ENCODE data around the gene CSMD2. TPM values are rescaled to one million over a fixed set of nuclear protein-coding genes. Genes with fewer than 3 reads are reported as not detected.

CSMD2 gene
- total and polyA plus RNA-seq, 7 experiments from 2014 or later = 0.02 TPM; not detected in 6

DNA sequence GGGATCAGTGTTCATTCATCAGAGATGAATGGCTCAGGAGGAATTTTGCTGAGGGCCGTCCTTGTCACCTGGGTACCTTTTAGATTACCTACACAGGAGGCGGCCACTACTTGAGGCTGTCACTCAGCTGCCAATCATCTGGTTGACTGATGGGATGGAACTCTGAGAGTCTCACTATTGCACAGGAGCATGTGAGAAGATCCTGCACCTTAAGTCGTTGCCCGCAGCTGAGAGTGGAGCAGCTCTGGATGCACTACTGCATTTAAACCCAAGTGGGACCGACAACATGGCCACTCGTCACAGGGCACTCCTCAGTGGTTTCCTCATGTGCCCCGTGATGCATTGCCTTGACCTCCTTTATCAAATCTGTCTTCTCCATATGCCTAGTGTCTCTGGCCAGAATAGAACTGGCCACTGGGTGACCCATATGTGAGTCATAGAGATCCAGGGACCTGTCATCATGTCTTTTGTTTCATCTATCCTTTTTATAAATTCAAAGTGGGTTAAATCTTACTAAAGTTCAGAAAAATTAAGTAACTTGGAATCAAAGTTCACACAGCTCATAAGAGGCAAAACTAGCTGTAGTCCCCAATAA, 527.1 kb downstream of the CSMD2 start:
- H3K4me1 Mint-ChIP-seq = peaks cover 0 to 6% (median 0%) of the 10 kb centered on the region in 7 donors
- no peaks in the 10 kb centered on the region for H3K36me3 Mint-ChIP-seq
- POLR2A ChIA-PET = no interaction called here
- DNase-seq = no peak
- no peak for ATAC-seq
- H3K27me3 Mint-ChIP-seq = peaks cover 10 to 47% (median 30%) of the 10 kb centered on the region in 5 donors
- Histone ChIP-seq H3K9me3 (ENCODE audit: control insufficient read depth in 2 of 3, low read length in 3 of 3) (no peaks in the 10 kb centered on the region), H3K4me1 (ENCODE audit: control insufficient read depth in 2 of 2, insufficient read depth in 2 of 2, low read length in 2 of 2) (no peaks in the 10 kb centered on the region), H3K36me3 (ENCODE audit: control insufficient read depth in 2 of 3, insufficient read depth in 3 of 3, low read length in 3 of 3) (no peaks in the 10 kb centered on the region), H3K27ac (ENCODE audit: low read depth, low read length) (no peak overlapping the region), H3K4me3 (ENCODE audit: low read length) (no peak overlapping the region), H3K27me3 (ENCODE audit: control insufficient read depth in 2 of 2, insufficient read depth in 2 of 2, low read length in 2 of 2) (no peaks in the 10 kb centered on the region)
- intact Hi-C loops (cut with micrococcal nuclease) = loop anchor here in 1 of 2 donors (10.0 kb wide), 1 partner anchor 377 kb away; no protein-coding TSS in a partner anchor
- CTCF ChIA-PET = interaction anchor here (1.2 kb wide), 1 partner anchor 11 kb away, joined by 3 read pairs; no protein-coding TSS in a partner anchor
- H3K27ac Mint-ChIP-seq = no peak overlapping the region
- H3K9me3 Mint-ChIP-seq = no peaks in the 10 kb centered on the region
- no peak overlapping the region for H3K4me3 Mint-ChIP-seq

DNA sequence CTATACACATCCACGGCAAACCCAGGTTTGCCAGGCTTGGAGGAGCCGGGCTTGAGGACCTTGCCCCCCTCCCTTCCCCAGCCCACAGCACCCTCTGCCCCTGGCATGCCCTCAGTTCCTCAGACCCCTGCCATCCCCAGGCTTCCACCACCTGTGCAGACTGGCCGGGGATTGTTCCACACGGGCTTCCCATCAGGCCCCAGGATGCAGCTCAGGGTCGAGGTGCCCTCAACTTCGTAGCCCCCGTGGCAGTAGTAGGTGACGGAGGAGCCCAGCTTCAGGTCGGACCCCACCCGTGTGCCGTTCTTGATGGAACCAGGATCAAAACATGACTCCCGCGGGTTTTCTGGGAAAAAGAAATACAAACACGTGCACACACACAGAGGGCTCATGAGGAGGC, 528.8 kb downstream of the CSMD2 start:
- Histone ChIP-seq H3K27me3 (ENCODE audit: control insufficient read depth in 2 of 2, insufficient read depth in 2 of 2, low read length in 2 of 2) (no peaks in the 10 kb centered on the region), H3K4me1 (ENCODE audit: control insufficient read depth in 2 of 2, insufficient read depth in 2 of 2, low read length in 2 of 2) (no peaks in the 10 kb centered on the region), H3K27ac (ENCODE audit: low read depth, low read length) (no peak overlapping the region), H3K9me3 (ENCODE audit: control insufficient read depth in 2 of 3, low read length in 3 of 3) (no peaks in the 10 kb centered on the region), H3K36me3 (ENCODE audit: control insufficient read depth in 2 of 3, insufficient read depth in 3 of 3, low read length in 3 of 3) (no peaks in the 10 kb centered on the region), H3K4me3 (ENCODE audit: low read length) (no peak overlapping the region)
- no peak overlapping the region for H3K4me3 Mint-ChIP-seq
- intact Hi-C loops (cut with micrococcal nuclease) = loop anchor here in 1 of 2 donors (10.0 kb wide), 1 partner anchor 379 kb away; no protein-coding TSS in a partner anchor
- DNase-seq (no peak), ATAC-seq (no peak)
- H3K36me3 Mint-ChIP-seq = no peaks in the 10 kb centered on the region
- H3K27me3 Mint-ChIP-seq = peaks cover 13 to 40% (median 28%) of the 10 kb centered on the region in 5 donors
- ChIA-PET CTCF (no interaction called here), POLR2A (no interaction called here)
- H3K27ac Mint-ChIP-seq = no peak overlapping the region
- H3K4me1 Mint-ChIP-seq = peaks cover 0 to 6% (median 0%) of the 10 kb centered on the region in 7 donors
- no peaks in the 10 kb centered on the region for H3K9me3 Mint-ChIP-seq

GRCh38 chr1:33635336-33636012, 529.6 kb downstream of the CSMD2 start:
- Histone ChIP-seq H3K4me1 (ENCODE audit: control insufficient read depth in 2 of 2, insufficient read depth in 2 of 2, low read length in 2 of 2) (no peaks in the 10 kb centered on the region), H3K4me3 (ENCODE audit: low read length) (no peak overlapping the region), H3K27me3 (ENCODE audit: control insufficient read depth in 2 of 2, insufficient read depth in 2 of 2, low read length in 2 of 2) (no peaks in the 10 kb centered on the region), H3K36me3 (ENCODE audit: control insufficient read depth in 2 of 3, insufficient read depth in 3 of 3, low read length in 3 of 3) (no peaks in the 10 kb centered on the region), H3K9me3 (ENCODE audit: control insufficient read depth in 2 of 3, low read length in 3 of 3) (no peaks in the 10 kb centered on the region), H3K27ac (ENCODE audit: low read depth, low read length) (no peak overlapping the region)
- Mint-ChIP-seq H3K27me3 (peaks cover 17 to 47% (median 33%) of the 10 kb centered on the region in 5 donors), H3K27ac (no peak overlapping the region), H3K9me3 (no peaks in the 10 kb centered on the region), H3K36me3 (no peaks in the 10 kb centered on the region), H3K4me1 (peaks cover 0 to 6% (median 0%) of the 10 kb centered on the region in 7 donors), H3K4me3 (no peak overlapping the region)
- DNase-seq (no peak), ATAC-seq (no peak)
- POLR2A ChIA-PET = no interaction called here
- intact Hi-C loops (cut with micrococcal nuclease) = loop anchor here in 1 of 2 donors (10.0 kb wide), 1 partner anchor 379 kb away; no protein-coding TSS in a partner anchor
- CTCF ChIA-PET = no interaction called here

DNA sequence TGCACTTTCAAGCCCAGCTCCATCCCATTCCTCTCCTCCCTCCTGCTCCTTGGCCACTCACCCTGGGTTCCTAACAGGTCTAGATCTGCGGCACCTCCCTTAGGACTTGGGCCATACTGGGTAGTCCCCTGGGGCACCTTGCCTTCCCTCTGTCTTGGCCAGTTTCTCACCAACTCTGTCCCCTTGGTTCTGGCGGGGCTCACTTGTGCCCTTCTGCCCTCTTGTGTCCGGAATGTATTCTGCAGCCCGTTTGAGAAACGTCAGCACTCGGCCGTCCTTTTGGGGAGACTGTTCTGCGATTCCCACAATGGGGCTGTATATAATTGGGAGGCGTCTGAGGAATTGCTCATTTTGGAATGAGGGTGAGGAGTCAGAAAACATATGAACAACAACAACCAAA, 530.2 kb downstream of the CSMD2 start:
- no peak overlapping the region for H3K4me3 Mint-ChIP-seq
- H3K9me3 ChIP-seq (ENCODE audit: control insufficient read depth in 2 of 3, low read length in 3 of 3) = no peaks in the 10 kb centered on the region
- H3K4me1 Mint-ChIP-seq = peaks cover 0 to 6% (median 0%) of the 10 kb centered on the region in 7 donors
- H3K27me3 Mint-ChIP-seq = peaks cover 21 to 51% (median 33%) of the 10 kb centered on the region in 5 donors
- H3K36me3 Mint-ChIP-seq = no peaks in the 10 kb centered on the region
- intact Hi-C loops (cut with micrococcal nuclease) = loop anchor here in 1 of 2 donors (5.0 to 10.0 kb wide), 3 partner anchors 380 to 1107 kb away; no protein-coding TSS in a partner anchor
- POLR2A ChIA-PET = no interaction called here
- H3K9me3 Mint-ChIP-seq = no peaks in the 10 kb centered on the region
- no peaks in the 10 kb centered on the region for H3K36me3 ChIP-seq (ENCODE audit: control insufficient read depth in 2 of 3, insufficient read depth in 3 of 3, low read length in 3 of 3)
- H3K27me3 ChIP-seq (ENCODE audit: control insufficient read depth in 2 of 2, insufficient read depth in 2 of 2, low read length in 2 of 2) = no peaks in the 10 kb centered on the region
- H3K4me3 ChIP-seq (ENCODE audit: low read length) = no peak overlapping the region
- H3K27ac ChIP-seq (ENCODE audit: low read depth, low read length) = no peak overlapping the region
- no peak overlapping the region for H3K27ac Mint-ChIP-seq
- no peak for ATAC-seq
- DNase-seq = peak in 1 of 9 donors; percentile 26
- H3K4me1 ChIP-seq (ENCODE audit: control insufficient read depth in 2 of 2, insufficient read depth in 2 of 2, low read length in 2 of 2) = no peaks in the 10 kb centered on the region
- CTCF ChIA-PET = interaction anchor here (2.6 kb wide), 1 partner anchor 10 kb away, joined by 10 read pairs; no protein-coding TSS in a partner anchor

GRCh38 chr1:33634143-33634542, 530.9 kb downstream of the CSMD2 start:
- ChIA-PET POLR2A (no interaction called here), CTCF (interaction anchor here (1.6 to 2.6 kb wide), 2 partner anchors 11 to 1109 kb away, joined by 10 to 11 read pairs; no protein-coding TSS in a partner anchor)
- intact Hi-C loops (cut with micrococcal nuclease) = loop anchor here in 1 of 2 donors (5.0 to 10.0 kb wide), 3 partner anchors 381 to 1108 kb away; no protein-coding TSS in a partner anchor
- Mint-ChIP-seq H3K36me3 (no peaks in the 10 kb centered on the region), H3K27ac (no peak overlapping the region), H3K4me1 (peaks cover 0 to 6% (median 0%) of the 10 kb centered on the region in 7 donors), H3K4me3 (no peak overlapping the region), H3K27me3 (peaks cover 23 to 46% (median 37%) of the 10 kb centered on the region in 5 donors), H3K9me3 (no peaks in the 10 kb centered on the region)
- no peak overlapping the region for H3K4me3 ChIP-seq (ENCODE audit: low read length)
- H3K27ac ChIP-seq (ENCODE audit: low read depth, low read length) = no peak overlapping the region
- no peaks in the 10 kb centered on the region for H3K27me3 ChIP-seq (ENCODE audit: control insufficient read depth in 2 of 2, insufficient read depth in 2 of 2, low read length in 2 of 2)
- ATAC-seq (no peak), DNase-seq (no peak)
- H3K9me3 ChIP-seq (ENCODE audit: control insufficient read depth in 2 of 3, low read length in 3 of 3) = no peaks in the 10 kb centered on the region
- no peaks in the 10 kb centered on the region for H3K4me1 ChIP-seq (ENCODE audit: control insufficient read depth in 2 of 2, insufficient read depth in 2 of 2, low read length in 2 of 2)
- H3K36me3 ChIP-seq (ENCODE audit: control insufficient read depth in 2 of 3, insufficient read depth in 3 of 3, low read length in 3 of 3) = no peaks in the 10 kb centered on the region

- ATAC-seq (peak; percentile 94), DNase-seq (peak; percentile 48 to 81 (median 72))
- Histone ChIP-seq H3K36me3 (ENCODE audit: control insufficient read depth in 2 of 3, insufficient read depth in 3 of 3, low read length in 3 of 3) (no peaks in the 10 kb centered on the region), H3K4me1 (ENCODE audit: control insufficient read depth in 2 of 2, insufficient read depth in 2 of 2, low read length in 2 of 2) (no peaks in the 10 kb centered on the region), H3K27me3 (ENCODE audit: control insufficient read depth in 2 of 2, insufficient read depth in 2 of 2, low read length in 2 of 2) (no peaks in the 10 kb centered on the region), H3K27ac (ENCODE audit: low read depth, low read length) (no peak overlapping the region), H3K4me3 (ENCODE audit: low read length) (no peak overlapping the region), H3K9me3 (ENCODE audit: control insufficient read depth in 2 of 3, low read length in 3 of 3) (no peaks in the 10 kb centered on the region)
- Mint-ChIP-seq H3K9me3 (no peaks in the 10 kb centered on the region), H3K27me3 (peaks cover 23 to 51% (median 37%) of the 10 kb centered on the region in 5 donors), H3K36me3 (no peaks in the 10 kb centered on the region), H3K4me3 (peak overlapping the region in 6 of 10 donors; percentile 4 to 56 (median 44)), H3K4me1 (peaks cover 0 to 6% (median 0%) of the 10 kb centered on the region in 7 donors), H3K27ac (no peak overlapping the region)
- ChIA-PET CTCF (interaction anchor here (0.6 to 2.6 kb wide), 8 partner anchors 9 to 1111 kb away, joined by 3 to 11 read pairs (median 3); no protein-coding TSS in a partner anchor), POLR2A (no interaction called here)
- intact Hi-C loops (cut with micrococcal nuclease) = loop anchor here (1.0 to 10.0 kb wide), 4 partner anchors 382 to 1109 kb away; no protein-coding TSS in a partner anchor
Measured at GRCh38 chr1:33633019-33633801, 531.8 kb downstream of the CSMD2 start.
